ENCODE results near the gene IL11. TPM values are rescaled to one million over a fixed set of nuclear protein-coding genes. Genes with fewer than 3 reads are reported as not detected.
"Not testable (repeated sequence)": the region's sequence is repeated elsewhere in the genome, so short reads cannot be mapped to it uniquely, and the experiment has no call there.

Gene IL11
- total RNA-seq, 1 donor from 2014 or later: not detected

DNA sequence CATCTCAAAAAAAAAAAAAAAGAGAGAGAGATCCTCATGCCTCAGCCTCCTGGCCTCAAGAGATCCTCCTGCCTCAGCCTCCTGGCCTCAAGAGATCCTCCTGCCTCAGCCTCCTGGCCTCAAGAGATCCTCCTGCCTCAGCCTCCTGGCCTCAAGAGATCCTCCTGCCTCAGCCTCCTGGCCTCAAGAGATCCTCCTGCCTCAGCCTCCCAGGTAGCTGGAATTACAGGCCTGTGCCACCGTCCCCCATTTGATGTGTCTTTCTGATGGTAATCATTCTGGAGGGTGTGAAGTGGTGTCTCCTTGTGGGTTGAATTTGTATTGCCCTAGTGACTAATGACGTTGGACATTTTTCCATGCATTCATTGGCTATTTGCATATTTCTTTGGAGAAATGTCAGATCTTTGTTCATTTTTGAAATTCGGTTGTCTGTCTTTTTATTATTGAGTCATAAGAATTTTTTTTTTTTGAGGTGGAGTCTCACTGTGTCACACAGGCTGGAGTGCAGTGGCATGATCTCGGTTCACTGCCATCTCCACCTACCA is 41.4 kb downstream of the IL11 start:
- not testable (repeated sequence) for H3K9ac ChIP-seq (ENCODE audit: low read depth in 1 of 3, low read length in 3 of 3); H3K27ac ChIP-seq (ENCODE audit: low read depth, low read length); H3K4me1 ChIP-seq (ENCODE audit: control insufficient read depth in 3 of 3, insufficient read depth in 3 of 3, low read length in 3 of 3)

GRCh38 chr19:55325172-55325571 is 45.1 kb downstream of the IL11 start, which contains the start of gene TMEM150B:
Gene TMEM150B, minus strand, starts transcription at chr19:55325341. Its CDS starts 4,305 bp downstream, at chr19:55321036.
- H3K9me3 ChIP-seq (ENCODE audit: control insufficient read depth in 3 of 3, low read length in 3 of 3): no peaks in the 10 kb centered on the region
- peak within 1 kb of the TSS; percentile 69 for H3K27ac ChIP-seq (ENCODE audit: low read depth, low read length)
- no peak within 1 kb of the TSS for H3K9ac ChIP-seq (ENCODE audit: low read depth in 1 of 3, low read length in 3 of 3)
- peaks cover 0 to 10% (median 8%) of the 10 kb centered on the region in 3 donors for H3K27me3 ChIP-seq (ENCODE audit: control insufficient read depth in 3 of 3, insufficient read depth in 3 of 3, low read length in 3 of 3)
- peaks cover 0 to under 1% (median 0%) of the 10 kb centered on the region in 3 donors for H3K4me1 ChIP-seq (ENCODE audit: control insufficient read depth in 3 of 3, insufficient read depth in 3 of 3, low read length in 3 of 3)
- H3K4me3 ChIP-seq (ENCODE audit: low read length in 3 of 3): no peak within 1 kb of the TSS
- H3K36me3 ChIP-seq (ENCODE audit: control insufficient read depth in 3 of 3, insufficient read depth in 3 of 3, low read length in 3 of 3): no peaks in the 10 kb centered on the region

More for the DNA sequence above, 41.4 kb downstream of the IL11 start:
- peaks cover 3 to 10% (median 7%) of the 10 kb centered on the region in 3 donors for H3K27me3 ChIP-seq (ENCODE audit: control insufficient read depth in 3 of 3, insufficient read depth in 3 of 3, low read length in 3 of 3)
- H3K9me3 ChIP-seq (ENCODE audit: control insufficient read depth in 3 of 3, low read length in 3 of 3); H3K4me3 ChIP-seq (ENCODE audit: low read length in 3 of 3); H3K36me3 ChIP-seq (ENCODE audit: control insufficient read depth in 3 of 3, insufficient read depth in 3 of 3, low read length in 3 of 3): not testable (repeated sequence)

GRCh38 chr19:55324662-55325061 is 45.6 kb downstream of the IL11 start:
- Histone ChIP-seq H3K9me3 (ENCODE audit: control insufficient read depth in 3 of 3, low read length in 3 of 3) (no peaks in the 10 kb centered on the region), H3K27ac (ENCODE audit: low read depth, low read length) (peak overlapping the region; percentile 69), H3K4me1 (ENCODE audit: control insufficient read depth in 3 of 3, insufficient read depth in 3 of 3, low read length in 3 of 3) (peaks cover 0 to 4% (median 0%) of the 10 kb centered on the region in 3 donors), H3K27me3 (ENCODE audit: control insufficient read depth in 3 of 3, insufficient read depth in 3 of 3, low read length in 3 of 3) (peaks cover 0 to 14% (median 11%) of the 10 kb centered on the region in 3 donors), H3K9ac (ENCODE audit: low read depth in 1 of 3, low read length in 3 of 3) (no peak overlapping the region), H3K36me3 (ENCODE audit: control insufficient read depth in 3 of 3, insufficient read depth in 3 of 3, low read length in 3 of 3) (no peaks in the 10 kb centered on the region), H3K4me3 (ENCODE audit: low read length in 3 of 3) (no peak overlapping the region)

DNA sequence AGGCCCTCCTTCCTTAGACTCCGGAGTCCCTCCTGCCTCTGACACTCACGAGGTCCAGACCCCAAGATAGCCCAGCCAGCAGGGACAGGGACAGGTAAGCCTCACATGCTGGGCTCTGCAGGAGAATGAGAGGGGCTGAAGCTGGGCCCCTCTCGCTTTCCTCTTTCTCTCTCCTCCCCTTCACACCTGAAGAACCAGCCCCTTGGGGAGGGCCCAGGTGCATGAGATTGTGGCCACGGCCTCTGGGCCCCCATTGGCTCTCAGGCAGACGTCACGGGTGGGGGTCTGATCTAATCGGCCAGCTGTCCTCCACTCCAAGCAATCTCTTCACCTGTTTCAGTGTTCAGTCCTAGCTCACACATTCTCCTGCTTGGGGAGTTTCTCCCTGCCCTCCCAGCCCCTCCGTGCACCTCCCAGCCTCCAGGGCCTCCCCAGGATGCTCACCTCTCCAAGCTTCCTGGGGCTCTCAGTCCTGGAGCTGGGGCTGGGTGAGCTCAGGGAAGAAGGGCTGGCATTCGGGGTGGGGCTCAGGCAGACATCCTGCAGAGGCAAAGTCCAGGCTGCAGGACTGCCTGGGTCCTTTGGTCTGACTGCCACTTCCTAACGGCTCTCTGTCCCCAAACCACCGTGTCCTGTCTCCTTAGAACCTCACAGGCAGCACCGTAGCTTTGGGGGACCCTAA is 47.9 kb downstream of the IL11 start:
- H3K27me3 ChIP-seq (ENCODE audit: control insufficient read depth in 3 of 3, insufficient read depth in 3 of 3, low read length in 3 of 3): peaks cover 0 to 14% (median 12%) of the 10 kb centered on the region in 3 donors
- H3K4me1 ChIP-seq (ENCODE audit: control insufficient read depth in 3 of 3, insufficient read depth in 3 of 3, low read length in 3 of 3): peaks cover 0 to 4% (median 0%) of the 10 kb centered on the region in 3 donors
- no peak overlapping the region for H3K9ac ChIP-seq (ENCODE audit: low read depth in 1 of 3, low read length in 3 of 3)
- H3K4me3 ChIP-seq (ENCODE audit: low read length in 3 of 3): no peak overlapping the region
- no peak overlapping the region for H3K27ac ChIP-seq (ENCODE audit: low read depth, low read length)
- H3K36me3 ChIP-seq (ENCODE audit: control insufficient read depth in 3 of 3, insufficient read depth in 3 of 3, low read length in 3 of 3): no peaks in the 10 kb centered on the region
- H3K9me3 ChIP-seq (ENCODE audit: control insufficient read depth in 3 of 3, low read length in 3 of 3): no peaks in the 10 kb centered on the region

DNA sequence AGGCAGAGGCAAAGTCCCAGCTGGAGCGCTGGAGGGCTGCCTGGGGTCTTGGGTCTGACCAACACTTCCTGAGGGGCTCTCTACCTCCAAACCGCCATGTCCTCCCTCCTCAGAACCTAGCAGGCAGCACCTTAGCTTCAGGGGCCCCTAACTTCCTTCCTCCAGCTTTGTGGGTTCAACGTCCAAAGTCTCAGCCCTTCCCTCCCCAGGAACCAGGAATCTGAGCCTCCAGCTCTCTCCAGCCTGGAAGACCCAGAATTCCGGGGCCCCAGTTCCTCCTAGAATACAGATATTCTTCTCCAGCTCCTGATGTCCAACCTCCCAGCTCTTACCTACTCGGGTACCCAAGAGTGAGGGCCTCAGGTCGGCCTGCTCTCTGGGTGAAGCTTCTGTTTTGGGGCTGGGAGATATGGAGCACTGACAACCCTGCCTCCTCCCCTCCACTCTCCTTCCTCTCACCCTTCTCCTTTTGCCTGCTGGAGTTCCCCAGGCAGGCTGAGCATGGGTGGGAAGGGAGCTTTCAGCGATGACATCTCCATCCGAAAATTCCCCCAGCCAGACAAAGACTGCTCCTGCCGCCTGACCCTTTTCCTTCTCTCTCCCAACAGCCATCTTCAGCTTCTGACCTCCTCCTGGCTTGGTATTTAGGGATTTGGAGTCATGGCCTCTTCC is 48.7 kb downstream of the IL11 start:
- Histone ChIP-seq H3K4me3 (ENCODE audit: low read length in 3 of 3) (no peak overlapping the region), H3K4me1 (ENCODE audit: control insufficient read depth in 3 of 3, insufficient read depth in 3 of 3, low read length in 3 of 3) (peaks cover 0 to 4% (median 0%) of the 10 kb centered on the region in 3 donors), H3K9ac (ENCODE audit: low read depth in 1 of 3, low read length in 3 of 3) (no peak overlapping the region), H3K9me3 (ENCODE audit: control insufficient read depth in 3 of 3, low read length in 3 of 3) (no peaks in the 10 kb centered on the region), H3K27me3 (ENCODE audit: control insufficient read depth in 3 of 3, insufficient read depth in 3 of 3, low read length in 3 of 3) (peaks cover 0 to 14% (median 12%) of the 10 kb centered on the region in 3 donors), H3K36me3 (ENCODE audit: control insufficient read depth in 3 of 3, insufficient read depth in 3 of 3, low read length in 3 of 3) (no peaks in the 10 kb centered on the region), H3K27ac (ENCODE audit: low read depth, low read length) (no peak overlapping the region)

DNA sequence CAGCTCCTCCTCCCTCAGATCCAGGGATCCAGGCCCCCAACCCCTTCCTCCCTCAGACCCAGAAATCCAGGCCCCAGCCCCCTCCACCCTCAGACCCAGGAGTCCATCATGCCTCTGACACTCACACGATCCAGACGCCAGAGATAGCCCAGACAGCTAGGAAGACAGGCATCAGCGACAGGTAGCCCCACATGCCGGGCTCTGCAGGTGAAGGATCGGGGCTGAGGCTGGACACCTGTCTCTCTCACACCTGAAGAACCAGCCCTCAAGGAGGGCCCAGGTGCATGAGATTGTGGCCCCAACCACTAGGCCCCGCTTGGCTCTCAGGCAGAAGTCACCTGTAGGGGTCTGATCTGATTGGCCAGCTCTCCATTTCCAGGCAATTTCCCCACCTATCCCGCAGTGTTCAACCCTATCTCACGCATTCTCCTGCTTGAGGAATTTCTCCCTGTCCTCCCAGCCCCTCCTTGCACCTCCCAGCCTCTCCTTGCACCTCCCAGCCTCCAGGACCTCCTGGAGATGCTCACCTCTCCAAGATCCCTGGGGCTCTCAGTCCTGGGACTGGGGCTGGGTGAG is 49.3 kb downstream of the IL11 start:
- Histone ChIP-seq H3K27me3 (ENCODE audit: control insufficient read depth in 3 of 3, insufficient read depth in 3 of 3, low read length in 3 of 3) (peaks cover 0 to 14% (median 12%) of the 10 kb centered on the region in 3 donors), H3K4me3 (ENCODE audit: low read length in 3 of 3) (no peak overlapping the region), H3K36me3 (ENCODE audit: control insufficient read depth in 3 of 3, insufficient read depth in 3 of 3, low read length in 3 of 3) (no peaks in the 10 kb centered on the region), H3K4me1 (ENCODE audit: control insufficient read depth in 3 of 3, insufficient read depth in 3 of 3, low read length in 3 of 3) (peaks cover 0 to 4% (median 0%) of the 10 kb centered on the region in 3 donors), H3K9me3 (ENCODE audit: control insufficient read depth in 3 of 3, low read length in 3 of 3) (no peaks in the 10 kb centered on the region), H3K27ac (ENCODE audit: low read depth, low read length) (no peak overlapping the region), H3K9ac (ENCODE audit: low read depth in 1 of 3, low read length in 3 of 3) (no peak overlapping the region)

GRCh38 chr19:55319785-55320184 is 50.5 kb downstream of the IL11 start:
- H3K36me3 ChIP-seq (ENCODE audit: control insufficient read depth in 3 of 3, insufficient read depth in 3 of 3, low read length in 3 of 3): no peaks in the 10 kb centered on the region
- peak overlapping the region in 1 of 3 donors; percentile 25 for H3K9ac ChIP-seq (ENCODE audit: low read depth in 1 of 3, low read length in 3 of 3)
- H3K27ac ChIP-seq (ENCODE audit: low read depth, low read length): no peak overlapping the region
- H3K9me3 ChIP-seq (ENCODE audit: control insufficient read depth in 3 of 3, low read length in 3 of 3): no peaks in the 10 kb centered on the region
- peaks cover 0 to 4% (median 0%) of the 10 kb centered on the region in 3 donors for H3K4me1 ChIP-seq (ENCODE audit: control insufficient read depth in 3 of 3, insufficient read depth in 3 of 3, low read length in 3 of 3)
- peaks cover 0 to 14% (median 12%) of the 10 kb centered on the region in 3 donors for H3K27me3 ChIP-seq (ENCODE audit: control insufficient read depth in 3 of 3, insufficient read depth in 3 of 3, low read length in 3 of 3)
- no peak overlapping the region for H3K4me3 ChIP-seq (ENCODE audit: low read length in 3 of 3)

DNA sequence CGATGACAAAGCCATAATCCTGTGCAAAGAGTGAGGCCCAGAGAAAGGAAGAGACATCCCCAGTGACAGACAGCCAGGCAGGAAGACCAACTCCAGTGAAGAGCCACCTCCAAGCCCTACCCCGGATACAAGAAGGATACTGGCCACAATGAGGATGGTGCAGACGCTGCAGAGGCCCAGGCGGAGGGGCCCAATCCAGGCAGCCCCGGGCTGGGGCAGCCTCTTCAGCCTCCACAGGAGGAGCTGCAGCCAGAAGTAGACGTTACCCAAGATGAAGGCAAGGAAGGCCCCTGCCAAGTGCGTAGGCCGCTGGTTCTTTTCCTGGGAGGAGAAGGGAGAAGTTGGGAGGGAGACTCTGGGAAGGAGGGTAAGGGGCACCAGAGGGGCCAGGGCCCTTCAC is 53.6 kb downstream of the IL11 start:
- no peak overlapping the region for H3K27ac ChIP-seq (ENCODE audit: low read depth, low read length)
- no peaks in the 10 kb centered on the region for H3K36me3 ChIP-seq (ENCODE audit: control insufficient read depth in 3 of 3, insufficient read depth in 3 of 3, low read length in 3 of 3)
- no peak overlapping the region for H3K4me3 ChIP-seq (ENCODE audit: low read length in 3 of 3)
- H3K9ac ChIP-seq (ENCODE audit: low read depth in 1 of 3, low read length in 3 of 3): no peak overlapping the region
- peaks cover 0 to 12% (median 5%) of the 10 kb centered on the region in 3 donors for H3K27me3 ChIP-seq (ENCODE audit: control insufficient read depth in 3 of 3, insufficient read depth in 3 of 3, low read length in 3 of 3)
- peaks cover 0 to 4% (median 0%) of the 10 kb centered on the region in 3 donors for H3K4me1 ChIP-seq (ENCODE audit: control insufficient read depth in 3 of 3, insufficient read depth in 3 of 3, low read length in 3 of 3)
- no peaks in the 10 kb centered on the region for H3K9me3 ChIP-seq (ENCODE audit: control insufficient read depth in 3 of 3, low read length in 3 of 3)

DNA sequence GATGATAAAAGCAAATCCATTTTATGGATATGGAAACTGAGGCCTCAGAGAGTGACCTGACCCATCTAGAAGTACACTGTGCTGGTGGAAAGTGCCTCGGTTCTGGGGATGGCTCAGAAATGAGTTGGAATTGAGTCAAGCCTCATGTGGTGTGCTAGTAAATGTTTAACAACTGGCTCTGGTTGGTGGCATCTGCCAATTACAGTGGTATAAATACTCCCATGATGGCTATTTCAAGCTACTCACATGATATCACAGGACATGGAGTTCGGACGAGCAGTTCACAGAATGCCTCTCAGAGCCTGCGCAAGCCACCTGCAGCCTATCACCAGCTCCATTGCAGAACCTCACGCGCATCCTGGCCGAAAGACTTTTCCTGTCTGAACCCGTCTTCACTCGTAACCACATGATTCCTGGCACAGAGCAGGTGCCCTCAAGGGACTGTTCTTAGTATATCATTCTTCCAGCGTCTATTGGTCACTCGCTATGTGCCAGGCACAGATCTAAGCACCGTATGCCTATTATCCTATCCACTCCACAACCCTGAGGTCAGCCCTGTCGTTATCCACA is 54.2 kb downstream of the IL11 start:
- Histone ChIP-seq H3K9ac (ENCODE audit: low read depth in 1 of 3, low read length in 3 of 3) (no peak overlapping the region), H3K27me3 (ENCODE audit: control insufficient read depth in 3 of 3, insufficient read depth in 3 of 3, low read length in 3 of 3) (peaks cover 0 to 12% (median 5%) of the 10 kb centered on the region in 3 donors), H3K9me3 (ENCODE audit: control insufficient read depth in 3 of 3, low read length in 3 of 3) (no peaks in the 10 kb centered on the region), H3K27ac (ENCODE audit: low read depth, low read length) (no peak overlapping the region), H3K4me1 (ENCODE audit: control insufficient read depth in 3 of 3, insufficient read depth in 3 of 3, low read length in 3 of 3) (peaks cover 0 to 4% (median 0%) of the 10 kb centered on the region in 3 donors), H3K36me3 (ENCODE audit: control insufficient read depth in 3 of 3, insufficient read depth in 3 of 3, low read length in 3 of 3) (no peaks in the 10 kb centered on the region), H3K4me3 (ENCODE audit: low read length in 3 of 3) (no peak overlapping the region)
